Mesenchymal stem cell (in vitro differentiated cells and primary cell): ENCODE results near the gene DIPK1C.

Experiments
- DNase-seq: peaks from one replicate; pipeline ENCODE4 v3.0.0-alpha.2; 2013
- H2AFZ ChIP-seq: one replicate; pipeline ENCODE4 v1.6.1; 2013; ENCODE audit warnings: low read depth, mild to moderate bottlenecking, control low read depth, inconsistent platforms, low read length, moderate library complexity
- H2AK5ac ChIP-seq: 2 replicates; pipeline ENCODE4 v1.6.1; 2013; ENCODE audit warnings: low read length, moderate library complexity, mild to moderate bottlenecking, inconsistent platforms; ENCODE audit not compliant: severe bottlenecking
- H2BK120ac ChIP-seq: one replicate; pipeline ENCODE4 v1.6.1; 2013; ENCODE audit warnings: low read depth, mild to moderate bottlenecking, inconsistent platforms, low read length, moderate library complexity
- H2BK12ac ChIP-seq, 2 experiments: one replicate each; pipeline ENCODE4 v1.6.1; 2013; ENCODE audit warnings: inconsistent platforms in 2 of 2, low read length in 2 of 2, mild to moderate bottlenecking in 2 of 2, moderate library complexity in 2 of 2, control low read depth in 1 of 2
- H2BK15ac ChIP-seq: one replicate; pipeline ENCODE4 v1.6.1; 2013; ENCODE audit warnings: mild to moderate bottlenecking, low read depth, inconsistent platforms; ENCODE audit not compliant: poor library complexity, severe bottlenecking
- H2BK5ac ChIP-seq: 2 replicates; pipeline ENCODE4 v1.6.1; 2013; ENCODE audit warnings: low read depth, mild to moderate bottlenecking, low read length, control low read depth, inconsistent platforms; ENCODE audit not compliant: poor library complexity, severe bottlenecking
- H3K14ac ChIP-seq, 2 experiments: one replicate each; pipeline ENCODE4 v1.6.1; 2013; ENCODE audit warnings: inconsistent platforms in 2 of 2, low read length in 2 of 2, control low read depth in 1 of 2, mild to moderate bottlenecking in 1 of 2, moderate library complexity in 1 of 2
- H3K18ac ChIP-seq, 2 experiments: one replicate each; pipeline ENCODE4 v1.6.1; 2013; ENCODE audit warnings: inconsistent platforms in 2 of 2, low read length in 2 of 2, control low read depth in 1 of 2, low read depth in 1 of 2, mild to moderate bottlenecking in 1 of 2
- H3K23ac ChIP-seq, 2 experiments: one replicate each; pipeline ENCODE4 v1.6.1; 2013; ENCODE audit warnings: inconsistent platforms in 2 of 2, low read length in 2 of 2, mild to moderate bottlenecking in 2 of 2, moderate library complexity in 2 of 2, control low read depth in 1 of 2
- H3K27ac ChIP-seq: 2 replicates; pipeline ENCODE4 v1.5.1; 2013; ENCODE audit warnings: mild to moderate bottlenecking, moderate library complexity, low read length, control low read depth, inconsistent platforms; ENCODE audit not compliant: poor library complexity, severe bottlenecking
- H3K27me3 ChIP-seq, 2 experiments: 2 replicates each; pipeline versions ENCODE4 v1.6.1 to v1.7.0; 2013; ENCODE audit warnings: low read length in 2 of 2, mild to moderate bottlenecking in 2 of 2, moderate library complexity in 2 of 2, control low read depth in 1 of 2, inconsistent platforms in 1 of 2; ENCODE audit not compliant: control insufficient read depth in 1 of 2, insufficient read depth in 1 of 2
- H3K36me3 ChIP-seq, 2 experiments: 2 replicates each; pipeline versions ENCODE4 v1.6.1 to v1.7.0; 2013; ENCODE audit warnings: low read length in 2 of 2, control low read depth in 1 of 2, inconsistent platforms in 1 of 2, low read depth in 1 of 2, mild to moderate bottlenecking in 1 of 2; ENCODE audit not compliant: insufficient read depth in 2 of 2, control insufficient read depth in 1 of 2
- H3K4ac ChIP-seq, 2 experiments: one replicate each; pipeline ENCODE4 v1.6.1; 2013; ENCODE audit warnings: inconsistent platforms in 2 of 2, low read length in 2 of 2, mild to moderate bottlenecking in 2 of 2, moderate library complexity in 2 of 2, control low read depth in 1 of 2, low read depth in 1 of 2
- H3K4me1 ChIP-seq: 2 replicates; pipeline ENCODE4 v1.6.1; 2013; ENCODE audit warnings: low read depth, low read length, control low read depth; ENCODE audit not compliant: control insufficient read depth, insufficient read depth
- H3K4me2 ChIP-seq: 2 replicates; pipeline ENCODE4 v1.6.1; 2013; ENCODE audit warnings: low read length, mild to moderate bottlenecking, inconsistent platforms; ENCODE audit not compliant: poor library complexity, severe bottlenecking
- H3K4me3 ChIP-seq, 2 experiments: 2 replicates each; pipeline versions ENCODE4 v1.5.1 to v1.7.0; 2013; ENCODE audit warnings: low read length in 2 of 2, mild to moderate bottlenecking in 2 of 2, control low read depth in 1 of 2, low read depth in 1 of 2; ENCODE audit not compliant: insufficient read depth in 1 of 2
- H3K79me1 ChIP-seq: replicated peaks from 2 replicates; pipeline ENCODE4 v1.6.1; 2013; ENCODE audit warnings: mild to moderate bottlenecking, control low read depth, low read length, inconsistent platforms; ENCODE audit not compliant: poor library complexity, severe bottlenecking
- H3K9ac ChIP-seq: 2 replicates; pipeline ENCODE4 v1.7.0; 2013; ENCODE audit warnings: mild to moderate bottlenecking, low read length, moderate library complexity
- H3K9me3 ChIP-seq: 2 replicates; pipeline ENCODE4 v1.7.0; 2013; ENCODE audit warnings: mild to moderate bottlenecking, low read length; ENCODE audit not compliant: control insufficient read depth
- H4K8ac ChIP-seq: one replicate; pipeline ENCODE4 v1.6.1; 2013; ENCODE audit warnings: inconsistent platforms, mild to moderate bottlenecking, low read length, moderate library complexity
- H4K91ac ChIP-seq: one replicate; pipeline ENCODE4 v1.6.1; 2013; ENCODE audit warnings: mild to moderate bottlenecking, low read length, inconsistent platforms
- WGBS: methylation state at CpG from one replicate; pipeline ENCODE4 v1.1.7; 2013; ENCODE audit warnings: mixed read lengths; 5-methylcytosine and 5-hydroxymethylcytosine counted together

DIPK1C gene

DNA sequence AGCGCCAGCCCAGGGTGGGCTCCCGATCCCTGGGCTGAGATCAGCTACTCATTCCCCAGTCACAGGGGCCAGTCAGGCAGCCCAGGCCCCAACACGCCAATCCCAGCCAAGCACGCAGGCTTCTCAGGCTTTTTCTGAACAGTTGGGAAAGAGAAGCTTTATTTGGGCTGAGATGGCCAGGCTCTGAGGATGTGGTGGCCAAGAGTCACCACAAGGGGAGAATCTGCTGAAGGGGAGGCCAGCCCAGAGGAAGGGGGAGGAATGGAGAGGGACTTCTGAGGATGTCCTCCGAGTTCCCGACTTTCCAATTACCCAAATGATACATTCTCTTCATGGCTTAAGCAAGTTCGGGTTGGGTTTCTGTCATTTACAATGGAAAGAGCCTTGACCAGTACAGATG, 2.8 kb upstream of the DIPK1C start:
- no peaks in the 10 kb centered on the region for H3K36me3 ChIP-seq
- no peak overlapping the region for H3K27ac ChIP-seq
- no peak overlapping the region for H2BK5ac ChIP-seq
- H3K14ac ChIP-seq = no peak overlapping the region
- H2BK12ac ChIP-seq = no peak overlapping the region
- no peak overlapping the region for H4K91ac ChIP-seq
- H3K9me3 ChIP-seq = no peaks in the 10 kb centered on the region
- no peak overlapping the region for H2AFZ ChIP-seq
- H2AK5ac ChIP-seq = no peak overlapping the region
- H3K4me1 ChIP-seq = peaks cover 11% of the 10 kb centered on the region
- no peak overlapping the region for H3K9ac ChIP-seq
- no peak overlapping the region for H3K4ac ChIP-seq
- WGBS = 54% methylated on average over 5 of the region's 7 CpGs
- no peak overlapping the region for H3K23ac ChIP-seq
- peak; percentile 11 for DNase-seq
- no peak overlapping the region for H2BK15ac ChIP-seq
- H3K27me3 ChIP-seq = peaks cover 60 to 89% of the 10 kb centered on the region in 2 experiments
- H3K79me1 ChIP-seq = no peaks in the 10 kb centered on the region
- H4K8ac ChIP-seq = no peak overlapping the region
- H3K4me2 ChIP-seq = no peak overlapping the region
- no peak overlapping the region for H2BK120ac ChIP-seq
- no peak overlapping the region for H3K18ac ChIP-seq
- H3K4me3 ChIP-seq = no peak overlapping the region

DNA sequence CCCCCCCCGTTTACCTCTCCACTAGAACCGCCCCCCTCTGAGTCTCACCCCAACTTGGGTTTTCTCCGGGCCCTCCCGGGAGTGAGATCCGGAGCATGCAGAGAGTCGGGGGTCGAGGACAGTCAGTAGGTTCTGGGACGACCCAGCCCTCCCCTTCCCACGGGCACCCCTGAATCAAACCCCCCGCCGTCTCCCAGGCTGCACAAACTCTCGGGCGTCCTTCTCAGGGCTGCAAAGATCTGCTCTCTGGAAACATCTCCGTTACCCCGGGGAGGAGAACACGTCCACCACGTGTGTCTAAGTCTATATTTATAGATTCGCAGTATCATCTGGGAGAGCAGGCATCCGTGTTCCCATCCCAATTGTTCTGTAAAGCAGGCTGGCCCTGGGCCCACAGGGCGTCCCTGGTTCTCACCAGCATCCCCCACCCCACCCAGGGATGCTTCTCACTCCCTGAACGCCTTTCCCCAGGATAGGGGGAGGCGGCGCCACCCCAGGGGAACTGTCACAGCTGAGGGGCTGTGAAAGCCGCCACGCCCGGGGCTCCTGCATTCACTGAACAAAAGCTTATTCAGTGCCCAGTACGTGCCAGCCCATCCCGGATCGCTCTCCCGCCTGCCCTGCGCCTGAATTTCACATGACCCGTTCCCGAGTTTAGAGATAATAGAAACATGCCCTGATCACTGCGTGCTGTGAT, 765 bp upstream of the DIPK1C start:
- Histone ChIP-seq H3K36me3 (no peaks in the 10 kb centered on the region), H3K27ac (no peak overlapping the region), H3K79me1 (no peaks in the 10 kb centered on the region), H3K27me3 (peaks cover 72 to 90% of the 10 kb centered on the region in 2 experiments), H4K91ac (no peak overlapping the region), H2AK5ac (no peak overlapping the region), H2BK15ac (no peak overlapping the region), H3K9me3 (no peaks in the 10 kb centered on the region), H3K18ac (no peak overlapping the region), H2BK120ac (no peak overlapping the region), H3K4me1 (peaks cover 11% of the 10 kb centered on the region), H3K4me2 (no peak overlapping the region), H2AFZ (no peak overlapping the region), H4K8ac (no peak overlapping the region), H2BK12ac (no peak overlapping the region), H3K4me3 (no peak overlapping the region), H2BK5ac (no peak overlapping the region), H3K23ac (no peak overlapping the region), H3K9ac (no peak overlapping the region), H3K14ac (no peak overlapping the region), H3K4ac (no peak overlapping the region)
- WGBS = 43% methylated on average over 34 of the region's 34 CpGs
- DNase-seq = no peak

- Histone ChIP-seq H3K4me2 (peak overlapping the region; percentile 40), H3K18ac (no peak overlapping the region), H4K91ac (no peak overlapping the region), H2BK120ac (no peak overlapping the region), H2BK12ac (no peak overlapping the region), H2AK5ac (no peak overlapping the region), H3K9ac (no peak overlapping the region), H3K23ac (no peak overlapping the region), H3K27me3 (peaks cover 75 to 93% of the 10 kb centered on the region in 2 experiments), H3K4me3 (peak overlapping the region in 1 of 2 experiments; percentile 31), H3K36me3 (no peaks in the 10 kb centered on the region), H3K4me1 (peaks cover 11% of the 10 kb centered on the region), H3K27ac (no peak overlapping the region), H4K8ac (no peak overlapping the region), H2BK15ac (no peak overlapping the region), H3K9me3 (no peaks in the 10 kb centered on the region), H3K4ac (no peak overlapping the region), H3K14ac (no peak overlapping the region), H3K79me1 (no peaks in the 10 kb centered on the region), H2AFZ (no peak overlapping the region), H2BK5ac (no peak overlapping the region)
- DNase-seq = no peak
- 2% methylated on average over 56 of the region's 69 CpGs for WGBS
Observed at GRCh38 chr18:74456349-74457042, 612 bp downstream of the DIPK1C start.

GRCh38 chr18:74456017-74456348, 1.1 kb downstream of the DIPK1C start:
- H3K9me3 ChIP-seq = no peaks in the 10 kb centered on the region
- no peaks in the 10 kb centered on the region for H3K79me1 ChIP-seq
- H3K4me2 ChIP-seq = no peak overlapping the region
- H3K4me3 ChIP-seq = no peak overlapping the region
- H3K4me1 ChIP-seq = peaks cover 11% of the 10 kb centered on the region
- no peak overlapping the region for H3K18ac ChIP-seq
- no peak overlapping the region for H2BK12ac ChIP-seq
- H3K27ac ChIP-seq = no peak overlapping the region
- H2BK15ac ChIP-seq = no peak overlapping the region
- H4K91ac ChIP-seq = no peak overlapping the region
- no peak overlapping the region for H4K8ac ChIP-seq
- no peak for DNase-seq
- no peak overlapping the region for H2AFZ ChIP-seq
- no peak overlapping the region for H3K14ac ChIP-seq
- no peak overlapping the region for H3K23ac ChIP-seq
- H3K4ac ChIP-seq = no peak overlapping the region
- no peak overlapping the region for H2AK5ac ChIP-seq
- no peak overlapping the region for H3K9ac ChIP-seq
- peaks cover 75 to 96% of the 10 kb centered on the region in 2 experiments for H3K27me3 ChIP-seq
- H2BK5ac ChIP-seq = no peak overlapping the region
- no peak overlapping the region for H2BK120ac ChIP-seq
- H3K36me3 ChIP-seq = no peaks in the 10 kb centered on the region
- 8% methylated on average over 7 of the region's 7 CpGs for WGBS
